DND-41 (cell line): ENCODE measurements around the gene TMEM9.

Source experiments
- EZH2 ChIP-seq: IDR thresholded peaks from 3 replicates; pipeline ENCODE4 v1.6.1; 2012; ENCODE audit warnings: borderline replicate concordance, low read depth, mild to moderate bottlenecking, moderate library complexity, low read length, inconsistent platforms; ENCODE audit not compliant: severe bottlenecking
- TF ChIP-seq, protein P1 (sequence below): IDR thresholded peaks from 2 replicates; pipeline ENCODE4 v1.5.1; 2012; ENCODE audit warnings: borderline replicate concordance, low read length, moderate library complexity, mild to moderate bottlenecking; ENCODE audit not compliant: poor library complexity, severe bottlenecking; ENCODE audit errors: extremely low read depth

DNA sequence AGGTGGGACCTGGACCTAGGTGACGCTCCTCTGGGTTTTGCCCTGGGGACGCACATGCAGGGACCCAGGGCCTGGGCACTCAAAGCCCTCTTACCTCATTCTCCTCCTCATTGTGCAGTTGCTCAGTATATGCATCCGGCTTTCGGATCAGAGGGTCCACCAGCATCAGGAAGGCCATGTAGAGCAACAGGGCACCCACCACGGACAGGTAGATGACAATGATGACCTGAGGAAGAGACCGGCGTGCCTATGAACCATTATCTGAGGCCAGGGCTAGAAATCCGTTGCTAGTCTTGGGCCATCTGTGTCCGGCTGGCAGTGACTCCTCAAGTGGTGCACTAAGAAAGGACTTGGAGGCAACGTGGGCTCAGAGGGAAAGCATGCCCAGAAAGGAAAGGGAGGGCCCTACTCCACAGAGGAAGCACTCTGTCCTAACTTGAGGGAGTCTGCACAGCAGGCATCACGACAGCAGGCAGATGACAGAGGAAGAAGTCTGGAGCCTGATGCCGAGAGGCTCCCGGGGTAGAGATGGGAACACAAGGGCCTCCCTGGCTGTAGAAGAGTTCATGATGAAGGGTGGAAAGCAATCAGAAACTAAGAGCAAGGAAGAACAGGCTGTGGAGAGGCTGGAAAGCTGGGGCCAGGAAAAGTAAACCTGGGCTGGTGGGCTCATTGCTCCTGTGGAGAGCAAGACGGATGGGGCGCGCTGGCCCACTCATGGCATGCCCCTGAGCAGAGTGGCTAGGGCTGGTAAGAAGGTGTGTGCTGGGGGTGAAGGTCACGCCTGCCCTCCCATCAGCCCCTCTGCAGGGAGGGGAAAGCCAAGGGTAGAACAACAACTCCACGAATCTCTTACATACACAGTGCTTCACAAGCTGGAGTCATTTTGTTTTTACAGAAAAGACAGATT, 10.3 kb downstream of the TMEM9 start:
- no peak for TF ChIP-seq EZH2
- TF ChIP-seq, protein P1, sequence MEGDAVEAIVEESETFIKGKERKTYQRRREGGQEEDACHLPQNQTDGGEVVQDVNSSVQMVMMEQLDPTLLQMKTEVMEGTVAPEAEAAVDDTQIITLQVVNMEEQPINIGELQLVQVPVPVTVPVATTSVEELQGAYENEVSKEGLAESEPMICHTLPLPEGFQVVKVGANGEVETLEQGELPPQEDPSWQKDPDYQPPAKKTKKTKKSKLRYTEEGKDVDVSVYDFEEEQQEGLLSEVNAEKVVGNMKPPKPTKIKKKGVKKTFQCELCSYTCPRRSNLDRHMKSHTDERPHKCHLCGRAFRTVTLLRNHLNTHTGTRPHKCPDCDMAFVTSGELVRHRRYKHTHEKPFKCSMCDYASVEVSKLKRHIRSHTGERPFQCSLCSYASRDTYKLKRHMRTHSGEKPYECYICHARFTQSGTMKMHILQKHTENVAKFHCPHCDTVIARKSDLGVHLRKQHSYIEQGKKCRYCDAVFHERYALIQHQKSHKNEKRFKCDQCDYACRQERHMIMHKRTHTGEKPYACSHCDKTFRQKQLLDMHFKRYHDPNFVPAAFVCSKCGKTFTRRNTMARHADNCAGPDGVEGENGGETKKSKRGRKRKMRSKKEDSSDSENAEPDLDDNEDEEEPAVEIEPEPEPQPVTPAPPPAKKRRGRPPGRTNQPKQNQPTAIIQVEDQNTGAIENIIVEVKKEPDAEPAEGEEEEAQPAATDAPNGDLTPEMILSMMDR = no peak
